SK-N-SH treated with all-trans-retinoic acid at 6 μM for 48 hours (cell line): Measurements from ENCODE around the gene PHOSPHO1.

ENCODE experiments used
- ATAC-seq: fragments of 200-7000 bp; cut with Tn5 transposase; 3 replicates; pipeline ENCODE4 v1.9.1; 2020; ENCODE audit warnings: mild to moderate bottlenecking, moderate library complexity
- ARNTL ChIP-seq: fragments of 450-650 bp; formaldehyde crosslinking; IDR thresholded peaks from 2 replicates; pipeline ENCODE4 v1.5.0; 2020; ENCODE audit warnings: low read depth, mild to moderate bottlenecking, moderate library complexity, borderline replicate concordance
- BACH2 ChIP-seq: fragments of 250-450 bp; sonication (Bioruptor Pico); IDR thresholded peaks from 2 replicates; pipeline ENCODE4 v1.9.0; 2021; ENCODE audit warnings: mild to moderate bottlenecking, borderline replicate concordance
- CSDC2 ChIP-seq: fragments of 250-450 bp; sonication (Bioruptor Pico); IDR thresholded peaks from 2 replicates; pipeline ENCODE4 v1.5.0; 2020; ENCODE audit warnings: mild to moderate bottlenecking, moderate library complexity
- ESRRG ChIP-seq: fragments of 250-450 bp; sonication (Bioruptor Pico); IDR thresholded peaks from 2 replicates; pipeline ENCODE4 v1.6.1; 2021; ENCODE audit warnings: mild to moderate bottlenecking
- GLIS3 ChIP-seq: fragments of 250-450 bp; sonication (Bioruptor Pico); IDR thresholded peaks from 2 replicates; pipeline ENCODE4 v1.5.0; 2020; ENCODE audit warnings: mild to moderate bottlenecking, moderate library complexity
- ISL1 ChIP-seq: fragments of 250-450 bp; sonication (Bioruptor Pico); IDR thresholded peaks from 2 replicates; pipeline ENCODE4 v2.1.2; 2022; ENCODE audit warnings: mild to moderate bottlenecking, moderate library complexity
- OSR1 ChIP-seq: fragments of 250-450 bp; sonication (Bioruptor Pico); IDR thresholded peaks from 2 replicates; pipeline ENCODE4 v1.8.0; 2022; ENCODE audit warnings: moderate library complexity, mild to moderate bottlenecking, inconsistent platforms
- PATZ1 ChIP-seq: fragments of 250-450 bp; sonication (Bioruptor Pico); IDR thresholded peaks from 2 replicates; pipeline ENCODE4 v1.8.0; 2020; ENCODE audit warnings: mild to moderate bottlenecking, moderate library complexity, borderline replicate concordance
- POU6F1 ChIP-seq: fragments of 250-450 bp; sonication (Bioruptor Pico); IDR thresholded peaks from 2 replicates; pipeline ENCODE4 v1.8.0; 2021; ENCODE audit warnings: low read depth, mild to moderate bottlenecking, moderate library complexity, borderline replicate concordance
- PPARA ChIP-seq: fragments of 250-450 bp; sonication (Bioruptor Pico); IDR thresholded peaks from 2 replicates; pipeline ENCODE4 v1.5.0; 2020; ENCODE audit warnings: mild to moderate bottlenecking, borderline replicate concordance
- SNAI2 ChIP-seq: fragments of 250-450 bp; sonication (Bioruptor Pico); IDR thresholded peaks from 2 replicates; pipeline ENCODE4 v1.5.0; 2020; ENCODE audit warnings: mild to moderate bottlenecking, moderate library complexity
- TCF4 ChIP-seq: fragments of 250-450 bp; sonication (Bioruptor Pico); IDR thresholded peaks from 2 replicates; pipeline ENCODE4 v1.8.0; 2021; ENCODE audit warnings: mild to moderate bottlenecking, moderate library complexity, borderline replicate concordance
- TOX ChIP-seq: fragments of 250-450 bp; sonication (Bioruptor Pico); IDR thresholded peaks from 2 replicates; pipeline ENCODE4 v1.8.0; 2021; ENCODE audit warnings: mild to moderate bottlenecking, moderate library complexity, borderline replicate concordance
- TSHZ2 ChIP-seq: fragments of 250-450 bp; sonication (Bioruptor Pico); IDR thresholded peaks from 2 replicates; pipeline ENCODE4 v1.5.0; 2020; ENCODE audit warnings: mild to moderate bottlenecking, moderate library complexity
- ZC3H10 ChIP-seq: fragments of 250-450 bp; sonication (Bioruptor Pico); IDR thresholded peaks from 2 replicates; pipeline ENCODE4 v1.5.1; 2021; ENCODE audit warnings: mild to moderate bottlenecking, moderate library complexity
- ZFP3 ChIP-seq: fragments of 250-450 bp; sonication (Bioruptor Pico); IDR thresholded peaks from 2 replicates; pipeline ENCODE4 v1.5.0; 2020; ENCODE audit warnings: mild to moderate bottlenecking, moderate library complexity
- ZNF565 ChIP-seq: fragments of 450-650 bp; formaldehyde crosslinking; conservative IDR thresholded peaks from 2 replicates; pipeline ENCODE4 v1.5.0; 2020; ENCODE audit warnings: low read depth, mild to moderate bottlenecking, moderate library complexity
- ZNF70 ChIP-seq: fragments of 450-650 bp; formaldehyde crosslinking; IDR thresholded peaks from 2 replicates; pipeline ENCODE4 v1.5.0; 2020; ENCODE audit warnings: mild to moderate bottlenecking, moderate library complexity
- ZNF8 ChIP-seq: fragments of 450-650 bp; formaldehyde crosslinking; IDR thresholded peaks from 2 replicates; pipeline ENCODE4 v1.5.0; 2020; ENCODE audit warnings: mild to moderate bottlenecking, moderate library complexity
- TF ChIP-seq, protein P1 (sequence below): fragments of 250-450 bp; sonication (Bioruptor Pico); IDR thresholded peaks from 2 replicates; pipeline ENCODE4 v1.5.1; 2020; ENCODE audit warnings: low read depth, mild to moderate bottlenecking, moderate library complexity

Gene PHOSPHO1

DNA sequence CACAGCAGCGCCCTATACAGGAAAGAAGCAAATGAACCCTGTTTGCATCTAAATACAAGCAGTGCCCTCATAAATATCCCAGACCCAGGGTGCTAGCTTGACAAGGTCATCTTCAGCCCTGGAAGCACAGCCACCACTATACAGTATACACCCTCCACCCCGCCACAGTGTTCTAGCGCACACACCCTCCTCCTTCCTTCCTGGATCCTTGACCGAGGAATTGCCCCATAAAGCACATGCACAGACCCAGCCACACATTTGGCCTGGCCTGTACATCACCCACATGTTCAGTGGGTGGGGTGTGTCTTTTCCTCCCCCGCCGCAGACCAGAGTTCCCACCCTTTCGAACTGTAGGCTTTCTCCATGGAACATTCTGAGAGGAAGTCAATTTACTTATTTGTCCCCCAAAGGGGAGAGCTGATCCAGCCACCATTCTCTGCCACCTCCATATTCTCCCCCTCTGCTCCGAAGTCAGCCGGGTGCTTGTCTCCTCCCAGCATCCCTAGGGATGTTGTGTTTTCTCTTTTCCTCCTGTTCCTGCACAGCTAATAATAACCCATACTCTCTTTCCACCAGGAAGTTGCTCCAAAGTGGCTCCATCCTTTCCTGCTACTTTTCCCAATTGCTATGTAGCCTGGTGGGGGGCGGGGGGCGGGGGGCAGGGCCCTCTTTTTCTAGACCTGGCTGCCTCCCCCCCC is 13.5 kb downstream of the PHOSPHO1 start:
- no peak for ATAC-seq
- TF ChIP-seq CSDC2 (CRISPR knock-in tag), result no peak
- no peak for TF ChIP-seq ZNF8 (CRISPR knock-in tag)
- no peak for TF ChIP-seq GLIS3 (CRISPR knock-in tag)
- TF ChIP-seq, protein P1, sequence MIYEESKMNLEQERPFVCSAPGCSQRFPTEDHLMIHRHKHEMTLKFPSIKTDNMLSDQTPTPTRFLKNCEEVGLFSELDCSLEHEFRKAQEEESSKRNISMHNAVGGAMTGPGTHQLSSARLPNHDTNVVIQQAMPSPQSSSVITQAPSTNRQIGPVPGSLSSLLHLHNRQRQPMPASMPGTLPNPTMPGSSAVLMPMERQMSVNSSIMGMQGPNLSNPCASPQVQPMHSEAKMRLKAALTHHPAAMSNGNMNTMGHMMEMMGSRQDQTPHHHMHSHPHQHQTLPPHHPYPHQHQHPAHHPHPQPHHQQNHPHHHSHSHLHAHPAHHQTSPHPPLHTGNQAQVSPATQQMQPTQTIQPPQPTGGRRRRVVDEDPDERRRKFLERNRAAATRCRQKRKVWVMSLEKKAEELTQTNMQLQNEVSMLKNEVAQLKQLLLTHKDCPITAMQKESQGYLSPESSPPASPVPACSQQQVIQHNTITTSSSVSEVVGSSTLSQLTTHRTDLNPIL (CRISPR knock-in tag), result no peak
- no peak for TF ChIP-seq ZFP3 (CRISPR knock-in tag)
- TF ChIP-seq SNAI2, result no peak
- TF ChIP-seq PATZ1 (CRISPR knock-in tag), result no peak
- no peak for TF ChIP-seq ISL1 (CRISPR knock-in tag)
- no peak for TF ChIP-seq ZNF70 (CRISPR knock-in tag)
- no peak for TF ChIP-seq ZC3H10 (CRISPR knock-in tag)

DNA sequence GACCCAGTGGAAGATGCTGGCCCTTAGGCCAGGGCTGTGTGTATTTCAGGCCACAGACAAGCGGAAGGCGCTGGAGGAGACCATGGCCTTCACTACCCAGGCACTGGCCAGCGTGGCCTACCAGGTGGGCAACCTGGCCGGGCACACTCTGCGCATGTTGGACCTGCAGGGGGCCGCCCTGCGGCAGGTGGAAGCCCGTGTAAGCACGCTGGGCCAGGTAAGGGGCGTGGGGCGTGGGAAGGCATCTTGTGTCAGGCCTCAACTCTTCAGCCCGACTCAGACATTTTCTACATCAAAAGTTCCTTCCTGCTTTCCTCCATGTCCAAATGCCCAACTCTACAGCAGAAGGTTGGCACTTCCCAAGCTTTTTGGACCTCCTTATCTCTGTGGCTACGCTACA is 14.1 kb downstream of the PHOSPHO1 start:
- no peak for TF ChIP-seq ZNF8 (CRISPR knock-in tag)
- ATAC-seq, result no peak

GRCh38 chr17:49214676-49215360 is 15.8 kb downstream of the PHOSPHO1 start:
- no peak for TF ChIP-seq ARNTL
- no peak for TF ChIP-seq POU6F1 (CRISPR knock-in tag)
- TF ChIP-seq ZC3H10 (CRISPR knock-in tag), result no peak
- no peak for TF ChIP-seq ZNF70 (CRISPR knock-in tag)
- TF ChIP-seq GLIS3 (CRISPR knock-in tag), result no peak
- TF ChIP-seq ZNF8 (CRISPR knock-in tag), result no peak
- TF ChIP-seq PATZ1 (CRISPR knock-in tag), result no peak
- no peak for TF ChIP-seq CSDC2 (CRISPR knock-in tag)
- TF ChIP-seq ESRRG (CRISPR knock-in tag), result no peak
- no peak for TF ChIP-seq OSR1 (CRISPR knock-in tag)
- no peak for TF ChIP-seq ISL1 (CRISPR knock-in tag)
- no peak for TF ChIP-seq PPARA (CRISPR knock-in tag)
- TF ChIP-seq BACH2 (CRISPR knock-in tag), result no peak
- TF ChIP-seq ZFP3 (CRISPR knock-in tag), result no peak
- ATAC-seq, result no peak

DNA sequence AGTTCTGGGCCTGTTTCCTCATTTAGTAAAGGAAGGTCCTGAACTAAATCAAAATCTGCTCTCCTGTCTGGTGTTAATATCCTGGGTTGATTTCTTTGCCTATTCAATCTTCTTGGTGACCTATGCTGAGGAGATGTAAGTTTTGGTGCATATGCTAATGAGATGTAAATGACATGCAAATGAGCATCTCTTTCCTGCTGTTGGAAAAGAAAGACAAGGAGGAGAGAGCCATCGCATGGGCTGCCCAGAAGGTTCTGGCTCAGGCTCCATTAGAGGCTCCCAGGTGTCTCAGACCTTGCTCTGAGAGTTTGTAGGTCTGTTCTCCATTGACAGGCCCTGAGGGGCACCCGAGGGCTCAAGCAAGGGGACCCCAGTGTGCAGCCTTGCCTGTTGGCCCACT is 16.7 kb downstream of the PHOSPHO1 start:
- ATAC-seq, result no peak

More for the DNA sequence above, 16.7 kb downstream of the PHOSPHO1 start:
- TF ChIP-seq ZNF565 (CRISPR knock-in tag) (no peak), ZFP3 (CRISPR knock-in tag) (no peak), POU6F1 (CRISPR knock-in tag) (no peak), TOX (CRISPR knock-in tag) (no peak), ZNF8 (CRISPR knock-in tag) (no peak), GLIS3 (CRISPR knock-in tag) (no peak), SNAI2 (no peak), TSHZ2 (CRISPR knock-in tag) (no peak), ZNF70 (CRISPR knock-in tag) (no peak), TCF4 (CRISPR knock-in tag) (no peak), ZC3H10 (CRISPR knock-in tag) (no peak)
